B cell (primary cell): ENCODE measurements around the gene CNTNAP4. TPM values are rescaled to one million over a fixed set of nuclear protein-coding genes. Genes with fewer than 3 reads are reported as not detected.

ENCODE experiments used
- ATAC-seq: fragments of 200-7000 bp; cut with Tn5 transposase; one replicate; pipeline ENCODE4 v1.10.0; 2021; ENCODE audit warnings: low read depth, mild to moderate bottlenecking, moderate number of reproducible peaks, moderate library complexity
- CTCF ChIA-PET: fragments of 350-600 bp; sonication (Branson Sonifier 250); formaldehyde crosslinking; loops from one replicate; lab custom pipeline; 2021; ENCODE audit warnings: antibody characterized with exemption, inconsistent platforms; lab: Charles Lee
- POLR2A ChIA-PET: fragments of 350-600 bp; sonication (Branson Sonifier 250); formaldehyde crosslinking; loops from one replicate; lab custom pipeline; 2021; ENCODE audit warnings: antibody characterized with exemption; lab: Charles Lee
- DNase-seq: peaks from one replicate; pipeline ENCODE4 v3.0.0; 2013
- H2AFZ ChIP-seq: 2 replicates; pipeline ENCODE4 v1.6.1; 2012; ENCODE audit warnings: mild to moderate bottlenecking, low read depth, low read length; ENCODE audit not compliant: insufficient read depth, poor library complexity, severe bottlenecking
- H3K27ac ChIP-seq, 2 donors: 1 replicate in 1 of 2; 2 replicates in 1 of 2; pipeline ENCODE4 v1.5.1; 2012 to 2013; ENCODE audit warnings: low read length in 2 of 2, mild to moderate bottlenecking in 2 of 2, moderate library complexity in 1 of 2
- H3K27me3 ChIP-seq, 4 experiments: fragments of 200-600 bp in 1 of 4; sonication (generic) in 1 of 4; replicated peaks in 1 of 4; 1 replicate in 2 of 4; 2 replicates in 2 of 4; pipeline versions ENCODE4 v1.6.1 to v1.7.0; 2013 to 2016; ENCODE audit warnings: low read length in 3 of 4, mild to moderate bottlenecking in 2 of 4, mixed read lengths in 1 of 4, moderate library complexity in 1 of 4; ENCODE audit not compliant: insufficient read depth in 4 of 4, control insufficient read depth in 3 of 4; ENCODE audit errors: control extremely low read depth in 1 of 4
- H3K36me3 ChIP-seq, 2 experiments: replicated peaks in 1 of 2; 1 replicate in 1 of 2; 2 replicates in 1 of 2; pipeline versions ENCODE4 v1.6.1 to v1.7.1; 2013; ENCODE audit warnings: low read length in 1 of 2; ENCODE audit not compliant: insufficient read depth in 2 of 2, control insufficient read depth in 1 of 2; ENCODE audit errors: control extremely low read depth in 1 of 2, extremely low read depth in 1 of 2
- H3K4me1 ChIP-seq, 2 donors: fragments of 200-600 bp in 1 of 2; sonication (generic) in 1 of 2; 1 replicate in 1 of 2; 2 replicates in 1 of 2; pipeline versions ENCODE4 v1.5.1 to v1.6.1; 2013 to 2017; ENCODE audit warnings: low read length in 2 of 2; ENCODE audit not compliant: control insufficient read depth in 2 of 2, insufficient read depth in 2 of 2
- H3K4me2 ChIP-seq: replicated peaks from 2 replicates; pipeline ENCODE3; 2012; ENCODE audit warnings: mild to moderate bottlenecking, low read depth, low read length; ENCODE audit not compliant: poor library complexity, severe bottlenecking
- H3K4me3 ChIP-seq, 5 experiments: fragments of 200-600 bp in 1 of 5; sonication (generic) in 1 of 5; 1 replicate in 3 of 5; 2 replicates in 2 of 5; pipeline versions ENCODE4 v1.5.1 to v1.7.0; 2011 to 2016; ENCODE audit warnings: low read length in 4 of 5, mild to moderate bottlenecking in 4 of 5, low read depth in 2 of 5, control low read depth in 1 of 5, moderate library complexity in 1 of 5; ENCODE audit not compliant: insufficient read depth in 1 of 5; ENCODE audit errors: control extremely low read depth in 1 of 5, extremely low read depth in 1 of 5
- H3K79me2 ChIP-seq: fragments of 200-600 bp; sonication (generic); one replicate; pipeline ENCODE4 v1.6.0; 2016; ENCODE audit warnings: low read length; ENCODE audit not compliant: control insufficient read depth, insufficient read depth
- H3K9ac ChIP-seq: fragments of 200-600 bp; sonication (generic); 2 replicates; pipeline ENCODE4 v1.6.1; 2017; ENCODE audit warnings: mild to moderate bottlenecking, low read length, moderate library complexity
- H3K9me3 ChIP-seq, 3 donors: one replicate each; pipeline versions ENCODE4 v1.6.1 to v1.7.1; 2013; ENCODE audit warnings: low read length in 2 of 3; ENCODE audit not compliant: control insufficient read depth in 2 of 3, insufficient read depth in 1 of 3; ENCODE audit errors: control extremely low read depth in 1 of 3
- H4K20me1 ChIP-seq: 2 replicates; pipeline ENCODE4 v1.6.0; 2012; ENCODE audit warnings: mild to moderate bottlenecking, low read length; ENCODE audit not compliant: insufficient read depth, control insufficient read depth, poor library complexity, severe bottlenecking
- H3K27ac Mint-ChIP-seq: one replicate; pipeline ENCODE4 v1.8.0; 2021; ENCODE audit warnings: mixed read lengths
- H3K27me3 Mint-ChIP-seq: one replicate; pipeline ENCODE4 v1.8.0; 2021; ENCODE audit warnings: mixed read lengths
- H3K4me1 Mint-ChIP-seq: one replicate; pipeline ENCODE4 v1.8.0; 2021; ENCODE audit warnings: mixed read lengths
- H3K4me3 Mint-ChIP-seq: one replicate; pipeline ENCODE4 v1.8.0; 2021; ENCODE audit warnings: mixed read lengths
- H3K9me3 Mint-ChIP-seq: one replicate; pipeline ENCODE4 v1.8.0; 2022; ENCODE audit warnings: mixed read lengths; ENCODE audit not compliant: insufficient read depth
- EZH2 ChIP-seq: IDR thresholded peaks from 2 replicates; pipeline ENCODE4 v1.6.1; 2012; ENCODE audit warnings: borderline replicate concordance, low read depth, mild to moderate bottlenecking, moderate library complexity, low read length; ENCODE audit not compliant: insufficient read depth, poor library complexity, severe bottlenecking
- WGBS: methylation state at CpG from one replicate; pipeline ENCODE4 v1.1.5; 2013; ENCODE audit warnings: missing lambda C conversion rate; ENCODE audit not compliant: insufficient coverage; 5-methylcytosine and 5-hydroxymethylcytosine counted together
- intact Hi-C: fragments of 100-400 bp; cut with micrococcal nuclease; formaldehyde crosslinking; loops from one replicate; pipeline ENCODE4 v1.10.0; 2022
- polyA plus RNA-seq: library from polyadenylated mRNA; depleted of rRNA; stranded (reverse); fragments of >200 nt; gene quantifications from 2 replicates; pipeline ENCODE4 v1.2.3, GENCODE V29; 2012
- total RNA-seq, 2 donors: library from RNA; stranded (reverse); fragments of 120-200 nt in 1 of 2; gene quantifications; 1 replicate in 1 of 2; 2 replicates in 1 of 2; pipeline versions ENCODE4 v1.2.3 to v1.2.4, GENCODE V29; 2013 to 2022
- TF ChIP-seq, protein P1 (sequence below): fragments of 200-600 bp; IDR thresholded peaks from one replicate; pipeline ENCODE4 v1.8.0; 2022; ENCODE audit warnings: antibody characterized with exemption, mild to moderate bottlenecking

CNTNAP4 gene
- total and polyA plus RNA-seq, 2 donors (not counting 1 experiment from before 2014, with no cell fraction given), result 0.06 TPM; not detected in 1

DNA sequence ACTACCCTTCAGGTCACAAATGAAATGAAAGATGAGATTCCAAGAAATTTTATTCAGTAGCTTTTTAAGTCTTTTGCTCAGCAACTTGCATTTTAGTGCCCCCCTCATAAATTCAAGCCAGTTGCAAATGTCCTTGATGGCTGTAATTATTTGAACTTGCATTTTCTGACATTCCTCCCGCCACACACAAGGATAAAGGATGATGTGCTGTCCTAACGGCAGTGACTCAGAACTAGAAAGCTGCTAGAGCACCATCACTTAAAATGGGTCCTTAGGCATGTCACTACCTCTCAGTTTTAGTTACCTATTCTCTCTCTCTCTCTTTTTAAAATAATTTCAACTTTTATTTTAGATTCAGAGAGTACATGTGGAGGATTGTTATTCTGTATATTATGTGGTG lies 306.7 kb downstream of the CNTNAP4 start:
- WGBS, result 86% methylated on average over 2 of the region's 2 CpGs
- H4K20me1 ChIP-seq, result no peaks in the 10 kb centered on the region
- peaks cover 2% of the 10 kb centered on the region for H3K9me3 Mint-ChIP-seq
- TF ChIP-seq, protein P1, sequence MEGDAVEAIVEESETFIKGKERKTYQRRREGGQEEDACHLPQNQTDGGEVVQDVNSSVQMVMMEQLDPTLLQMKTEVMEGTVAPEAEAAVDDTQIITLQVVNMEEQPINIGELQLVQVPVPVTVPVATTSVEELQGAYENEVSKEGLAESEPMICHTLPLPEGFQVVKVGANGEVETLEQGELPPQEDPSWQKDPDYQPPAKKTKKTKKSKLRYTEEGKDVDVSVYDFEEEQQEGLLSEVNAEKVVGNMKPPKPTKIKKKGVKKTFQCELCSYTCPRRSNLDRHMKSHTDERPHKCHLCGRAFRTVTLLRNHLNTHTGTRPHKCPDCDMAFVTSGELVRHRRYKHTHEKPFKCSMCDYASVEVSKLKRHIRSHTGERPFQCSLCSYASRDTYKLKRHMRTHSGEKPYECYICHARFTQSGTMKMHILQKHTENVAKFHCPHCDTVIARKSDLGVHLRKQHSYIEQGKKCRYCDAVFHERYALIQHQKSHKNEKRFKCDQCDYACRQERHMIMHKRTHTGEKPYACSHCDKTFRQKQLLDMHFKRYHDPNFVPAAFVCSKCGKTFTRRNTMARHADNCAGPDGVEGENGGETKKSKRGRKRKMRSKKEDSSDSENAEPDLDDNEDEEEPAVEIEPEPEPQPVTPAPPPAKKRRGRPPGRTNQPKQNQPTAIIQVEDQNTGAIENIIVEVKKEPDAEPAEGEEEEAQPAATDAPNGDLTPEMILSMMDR, result no peak
- no peak for TF ChIP-seq EZH2
- H3K9me3 ChIP-seq, result peaks cover 0 to 1% (median 0%) of the 10 kb centered on the region in 3 donors
- no peaks in the 10 kb centered on the region for H3K79me2 ChIP-seq
- H3K27ac ChIP-seq, result no peak overlapping the region
- H3K27me3 Mint-ChIP-seq, result no peaks in the 10 kb centered on the region
- H3K4me1 ChIP-seq, result no peaks in the 10 kb centered on the region
- ATAC-seq (no peak), DNase-seq (no peak)
- H3K27ac Mint-ChIP-seq, result no peak overlapping the region
- no peak overlapping the region for H3K4me2 ChIP-seq
- POLR2A ChIA-PET, result no interaction called here
- H3K27me3 ChIP-seq, result no peaks in the 10 kb centered on the region
- intact Hi-C loops, result no loop called here
- H3K4me3 Mint-ChIP-seq, result no peak overlapping the region
- no peaks in the 10 kb centered on the region for H3K4me1 Mint-ChIP-seq
- CTCF ChIA-PET, result no interaction called here
- no peak overlapping the region for H2AFZ ChIP-seq
- no peaks in the 10 kb centered on the region for H3K36me3 ChIP-seq
- no peak overlapping the region for H3K4me3 ChIP-seq
- no peak overlapping the region for H3K9ac ChIP-seq

DNA sequence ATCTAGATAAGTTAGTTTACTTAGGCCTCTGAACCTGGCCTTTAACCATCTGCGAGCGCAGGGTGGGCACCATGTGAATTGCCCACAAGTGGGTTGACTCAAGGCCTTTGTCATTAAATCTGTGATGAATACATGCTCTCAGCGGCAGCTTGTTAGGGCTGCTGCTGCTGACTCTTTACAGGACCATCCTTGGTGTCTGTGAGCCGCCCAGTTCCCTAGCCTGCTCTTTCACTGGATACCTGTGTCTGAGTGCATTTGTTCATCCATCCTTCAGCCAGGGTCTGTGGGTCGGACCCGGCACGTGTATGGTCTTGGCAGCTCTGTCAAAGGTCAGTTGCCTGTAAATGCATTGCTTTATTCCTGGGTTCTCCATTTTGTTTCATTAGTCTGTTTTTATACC lies 321.3 kb downstream of the CNTNAP4 start:
- Mint-ChIP-seq H3K27ac (no peak overlapping the region), H3K4me1 (no peaks in the 10 kb centered on the region), H3K27me3 (no peaks in the 10 kb centered on the region), H3K4me3 (no peak overlapping the region), H3K9me3 (no peaks in the 10 kb centered on the region)
- TF ChIP-seq, protein P1, result no peak
- no peak for TF ChIP-seq EZH2
- H3K9ac ChIP-seq, result no peak overlapping the region
- WGBS, result over 99% methylated on average over 7 of the region's 7 CpGs
- ATAC-seq (no peak), DNase-seq (no peak)
- H3K4me2 ChIP-seq, result no peak overlapping the region
- H4K20me1 ChIP-seq, result no peaks in the 10 kb centered on the region
- no peaks in the 10 kb centered on the region for H3K4me1 ChIP-seq
- intact Hi-C loops, result no loop called here
- peaks cover 0 to 2% (median 0%) of the 10 kb centered on the region in 3 donors for H3K9me3 ChIP-seq
- no peak overlapping the region for H3K27ac ChIP-seq
- H3K79me2 ChIP-seq, result no peaks in the 10 kb centered on the region
- POLR2A ChIA-PET, result no interaction called here
- CTCF ChIA-PET, result no interaction called here
- H3K4me3 ChIP-seq, result no peak overlapping the region
- no peak overlapping the region for H2AFZ ChIP-seq
- H3K36me3 ChIP-seq, result no peaks in the 10 kb centered on the region
- no peaks in the 10 kb centered on the region for H3K27me3 ChIP-seq
